ENCODE data around the gene APBB2. TPM values are rescaled to one million over a fixed set of nuclear protein-coding genes. Genes with fewer than 3 reads are reported as not detected.

Gene APBB2
- total and polyA plus RNA-seq, 2 of the 8 experiments (the other 6 are each of a cell fraction or from before 2014, with no cell fraction given) = 58.7 to 59.4 TPM

DNA sequence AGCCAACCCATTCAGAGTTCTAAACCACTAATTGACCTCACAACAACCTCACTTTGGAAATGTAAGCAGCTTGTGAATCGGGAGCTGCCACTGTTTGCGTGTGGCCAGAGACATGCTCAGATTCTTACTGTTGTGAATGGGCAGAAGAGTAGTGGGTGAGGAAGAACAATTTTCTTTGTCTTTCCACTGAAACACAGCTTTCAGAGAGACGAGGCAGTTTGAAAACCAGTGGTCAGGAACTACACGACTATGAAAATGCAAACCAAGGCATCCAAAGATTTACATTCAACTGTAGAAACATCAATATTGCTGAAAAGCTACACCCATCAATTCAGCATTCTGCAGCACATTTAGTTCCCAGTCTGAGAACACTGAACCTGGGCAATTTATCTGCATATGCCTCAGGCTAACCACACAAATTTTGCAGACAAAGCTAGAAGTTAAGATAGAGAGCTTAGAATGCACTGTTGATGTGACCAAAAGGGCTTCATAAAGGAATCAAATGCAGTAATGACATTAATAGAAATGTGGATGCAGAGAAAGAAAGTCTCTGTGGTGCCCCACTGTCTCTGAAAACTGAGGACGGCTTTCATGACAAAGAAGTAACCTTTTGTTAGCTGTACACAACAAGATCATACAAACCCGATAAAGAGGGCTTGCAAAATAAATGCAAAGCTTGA lies 134.3 kb downstream of the APBB2 start:
- Histone ChIP-seq H4K5ac (ENCODE audit: insufficient read length, low read depth, low read length) (no peak overlapping the region), H3K18ac (ENCODE audit: extremely low read depth, low read length) (no peak overlapping the region), H3K23ac (ENCODE audit: insufficient read length) (no peak overlapping the region), H3K4ac (replicated peaks; ENCODE audit: insufficient read length, low read depth, low read length) (no peak overlapping the region), H3K79me1 (ENCODE audit: low read depth, low read length) (0 out of 2 replicates have a peak, but pooled peaks cover 2% of the 10 kb centered on the region), H2BK12ac (ENCODE audit: low read depth, low read length) (no peak overlapping the region), H3K9me3 (ENCODE audit: insufficient read depth in 2 of 2, low read depth in 1 of 2, low read length in 1 of 2) (no peaks in the 10 kb centered on the region), H2AFZ (ENCODE audit: low read length) (no peak overlapping the region), H3K4me3 (ENCODE audit: extremely low read depth in 1 of 4, insufficient read depth in 2 of 4, low read depth in 3 of 4, low read length in 4 of 4) (no peak overlapping the region), H3K27me3 (replicated peaks in 1 of 4; ENCODE audit: control insufficient read depth in 3 of 4, extremely low read depth in 1 of 4, insufficient read depth in 3 of 4, low read length in 3 of 4) (no peaks in the 10 kb centered on the region), H2AK5ac (ENCODE audit: low read depth, low read length) (no peak overlapping the region), H3K56ac (replicated peaks; ENCODE audit: insufficient read length, low read depth, low read length) (no peak overlapping the region), H3K36me3 (ENCODE audit: control insufficient read depth in 2 of 4, insufficient read depth in 4 of 4, low read length in 3 of 4) (no peaks in the 10 kb centered on the region), H2BK15ac (ENCODE audit: low read length) (no peak overlapping the region), H4K20me1 (replicated peaks in 1 of 2; ENCODE audit: control insufficient read depth in 1 of 2, insufficient read depth in 2 of 2, low read length in 2 of 2) (no peaks in the 10 kb centered on the region), H3K9ac (replicated peaks in 1 of 4; ENCODE audit: extremely low read depth in 1 of 4, low read depth in 3 of 4, low read length in 3 of 4) (no peak overlapping the region; a peak in 1 of 7 replicates), H3K4me2 (ENCODE audit: insufficient read depth in 1 of 2, low read depth in 2 of 2, low read length in 2 of 2) (no peak overlapping the region), H3K23me2 (ENCODE audit: low read depth, low read length) (no peaks in the 10 kb centered on the region), H4K91ac (replicated peaks; ENCODE audit: insufficient read length, low read length) (no peak overlapping the region), H4K8ac (ENCODE audit: extremely low read depth, insufficient read depth, low read length) (no peak overlapping the region), H3K79me2 (ENCODE audit: control insufficient read depth in 1 of 2, insufficient read depth in 2 of 2, low read length in 2 of 2) (peaks cover 0 to 6% of the 10 kb centered on the region in 2 experiments; a peak in 1 of 4 replicates), H3K4me1 (replicated peaks in 1 of 4; ENCODE audit: control insufficient read depth in 3 of 4, insufficient read depth in 4 of 4, low read length in 3 of 4) (peaks cover 0 to 2% (median 0%) of the 10 kb centered on the region in 4 experiments; a peak in 1 of 7 replicates), H2BK5ac (ENCODE audit: low read depth, low read length) (no peak overlapping the region), H2BK20ac (ENCODE audit: low read length) (no peak overlapping the region), H3K14ac (ENCODE audit: insufficient read length) (no peak overlapping the region), H3K27ac (ENCODE audit: low read depth, low read length) (no peak overlapping the region), H2BK120ac (replicated peaks; ENCODE audit: low read depth, low read length) (no peak overlapping the region)
- ChIA-PET CTCF (ENCODE audit: partially characterized antibody) (interaction anchor here (0.8 to 1.7 kb wide), 6 partner anchors 10 to 158 kb away, joined by 3 to 7 read pairs (median 4); no protein-coding TSS in a partner anchor), POLR2A (ENCODE audit: partially characterized antibody) (interaction anchor here (0.7 to 1.1 kb wide), 3 partner anchors 177 to 1014 kb away, joined by 3 to 4 read pairs (median 3); partner anchors contain the start of gene UCHL1)
- DNase-seq (ENCODE audit: low read depth in 1 of 2, low spot score in 2 of 2) (no peak), FAIRE-seq (no peak)
- 78% methylated on average over 6 of the region's 6 CpGs; no CpG with 5 or more reads in 1 of the 2 experiments for WGBS, 2 experiments (ENCODE audit: extremely low coverage in 1 of 2, insufficient coverage in 1 of 2, insufficient read length in 1 of 2, insufficient replicate concordance in 2 of 2, low coverage in 1 of 2, low lambda C conversion rate in 2 of 2, missing lambda C conversion rate in 1 of 2)
- TF ChIP-seq SIX5 (IDR thresholded peaks at IDR 0.05; ENCODE audit: low read depth, low read length) = no peak

All from H1 (cell line).